Transverse colon (tissue), 4 donors: Measurements from ENCODE around the gene ACACA.

Experiments
- CTCF ChIP-seq, 5 experiments: fragments of 200-600 bp in 3 of 5; fragments of 450-650 bp in 2 of 5; sonication (generic) in 3 of 5; IDR thresholded peaks; 1 replicate in 2 of 5; 2 replicates in 3 of 5; pipeline ENCODE4 v1.5.1; 2016 to 2017; ENCODE audit warnings: antibody characterized with exemption in 5 of 5, inconsistent platforms in 3 of 5, mild to moderate bottlenecking in 2 of 5, moderate library complexity in 1 of 5
- EP300 ChIP-seq: sonication (generic); formaldehyde crosslinking; IDR thresholded peaks from one replicate; pipeline ENCODE4 v1.6.1; 2017; ENCODE audit warnings: antibody characterized with exemption, low read depth
- POLR2A ChIP-seq: fragments of 450-650 bp; IDR thresholded peaks from one replicate; pipeline ENCODE4 v1.6.1; 2016; ENCODE audit warnings: antibody characterized with exemption, mild to moderate bottlenecking, moderate library complexity
- POLR2AphosphoS5 ChIP-seq, 3 donors: sonication (generic); formaldehyde crosslinking; IDR thresholded peaks; one replicate each; pipeline ENCODE4 v1.6.1; 2016; ENCODE audit warnings: antibody characterized with exemption in 3 of 3

- no peak for TF ChIP-seq CTCF (IDR thresholded peaks at IDR 0.05)
- no peak for TF ChIP-seq POLR2A
- TF ChIP-seq POLR2AphosphoS5 (IDR thresholded peaks at IDR 0.05), result no peak
- TF ChIP-seq EP300, result no peak
These were observed 145.3 kb downstream of the ACACA start for GRCh38 chr17:37261286-37261685.
